HG02610 (cell line): ENCODE results near the gene EPHB2.

Experiments used
- ATAC-seq: cut with Tn5 transposase; IDR thresholded peaks from one replicate; pipeline ENCODE4 v1.9.1; 2021; ENCODE audit warnings: mild to moderate bottlenecking, moderate library complexity; ENCODE audit not compliant: unreplicated experiment

Gene EPHB2

DNA sequence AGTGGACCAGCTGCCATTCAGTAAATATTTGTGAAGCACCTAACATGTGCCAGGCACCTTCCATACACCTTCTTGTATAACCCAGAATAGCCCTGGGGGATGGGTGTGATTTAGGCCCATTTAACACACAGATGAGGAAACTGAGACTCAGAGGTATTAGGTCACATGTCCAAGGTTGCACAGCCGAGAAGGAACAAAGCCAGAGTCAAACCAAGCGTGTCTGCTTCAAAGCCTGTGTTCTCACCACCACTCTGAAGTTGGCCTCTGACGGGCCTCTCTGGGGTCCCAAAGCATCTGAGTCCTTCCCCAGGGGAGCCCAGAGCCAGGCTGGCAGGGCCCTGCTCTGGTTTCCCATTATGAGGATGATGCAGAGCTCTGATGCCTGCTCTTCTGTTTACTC, 196.9 kb downstream of the EPHB2 start:
- no peak for ATAC-seq

DNA sequence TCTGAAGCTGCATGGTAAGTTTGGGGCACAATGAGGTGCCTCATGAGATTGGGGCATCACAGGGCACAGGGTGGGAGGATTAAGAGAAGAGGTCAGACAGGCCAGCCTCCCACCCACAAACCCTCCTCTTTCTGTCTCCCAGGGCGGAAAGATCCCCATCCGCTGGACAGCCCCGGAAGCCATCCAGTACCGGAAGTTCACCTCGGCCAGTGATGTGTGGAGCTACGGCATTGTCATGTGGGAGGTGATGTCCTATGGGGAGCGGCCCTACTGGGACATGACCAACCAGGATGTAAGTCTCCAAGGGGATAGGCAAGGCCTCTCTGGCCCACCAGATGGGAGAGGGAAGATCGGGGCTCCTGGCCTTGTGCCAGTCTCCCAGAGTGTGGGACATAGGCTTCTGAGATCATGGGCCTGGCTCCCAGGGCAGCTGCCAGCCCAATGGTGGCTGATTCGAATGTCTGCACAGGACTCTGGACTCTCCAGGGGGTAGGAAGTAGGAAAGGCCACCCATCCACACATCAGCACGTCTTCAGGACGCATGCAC, 198.3 kb downstream of the EPHB2 start:
- ATAC-seq = no peak

DNA sequence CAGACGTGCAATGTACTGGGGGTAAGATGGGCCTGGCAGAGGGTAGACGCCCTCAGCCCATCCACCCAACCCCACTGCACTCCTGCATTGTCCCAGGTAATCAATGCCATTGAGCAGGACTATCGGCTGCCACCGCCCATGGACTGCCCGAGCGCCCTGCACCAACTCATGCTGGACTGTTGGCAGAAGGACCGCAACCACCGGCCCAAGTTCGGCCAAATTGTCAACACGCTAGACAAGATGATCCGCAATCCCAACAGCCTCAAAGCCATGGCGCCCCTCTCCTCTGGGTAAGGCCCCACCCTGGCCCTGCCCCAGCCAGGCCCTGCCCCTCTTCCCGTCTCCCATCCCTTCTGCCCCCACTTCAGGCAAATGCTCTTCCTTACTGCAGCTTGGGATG, 199.6 kb downstream of the EPHB2 start:
- no peak for ATAC-seq

DNA sequence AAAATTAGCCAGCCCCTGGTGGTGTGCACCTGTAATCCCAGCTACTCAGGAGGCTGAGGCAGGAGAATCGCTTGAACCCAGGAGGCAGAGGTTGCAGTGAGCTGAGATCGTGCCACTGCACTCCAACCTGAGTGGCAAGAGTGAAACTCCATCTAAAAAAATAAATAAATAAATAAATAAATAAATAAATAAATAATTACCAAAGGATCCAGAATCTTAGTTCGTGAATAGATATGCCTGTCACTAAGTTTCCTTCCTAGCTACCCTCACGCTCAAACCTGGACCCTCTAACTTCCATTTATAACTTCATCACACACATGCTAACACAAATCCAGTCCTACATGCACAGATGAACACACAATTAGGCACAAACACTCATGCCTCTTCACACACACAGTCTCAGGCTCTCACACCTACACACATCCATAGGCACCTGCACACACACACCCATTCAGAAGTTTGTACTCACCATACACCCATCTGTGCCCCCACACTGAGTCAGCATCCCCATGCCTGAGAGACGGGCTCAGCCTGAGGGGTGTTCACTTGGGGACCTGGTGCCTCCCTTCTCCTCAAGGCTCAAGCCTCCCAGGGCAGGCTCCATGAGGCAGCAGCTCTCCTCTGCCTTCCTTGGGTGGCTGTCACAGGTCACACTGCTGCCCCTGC, 200.5 kb downstream of the EPHB2 start:
- ATAC-seq = no peak

DNA sequence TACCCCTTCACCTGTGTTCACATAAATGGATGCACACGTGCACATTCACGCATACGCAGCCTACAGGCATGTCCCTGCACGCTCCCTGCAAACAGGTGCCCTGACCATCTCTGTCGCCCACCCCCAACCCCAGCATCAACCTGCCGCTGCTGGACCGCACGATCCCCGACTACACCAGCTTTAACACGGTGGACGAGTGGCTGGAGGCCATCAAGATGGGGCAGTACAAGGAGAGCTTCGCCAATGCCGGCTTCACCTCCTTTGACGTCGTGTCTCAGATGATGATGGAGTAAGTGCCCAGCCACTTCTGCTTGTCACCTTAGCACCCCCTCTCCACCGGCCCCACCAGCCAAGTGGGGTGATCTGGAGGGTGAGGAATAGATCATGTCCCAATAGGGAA, 201.7 kb downstream of the EPHB2 start:
- no peak for ATAC-seq

DNA sequence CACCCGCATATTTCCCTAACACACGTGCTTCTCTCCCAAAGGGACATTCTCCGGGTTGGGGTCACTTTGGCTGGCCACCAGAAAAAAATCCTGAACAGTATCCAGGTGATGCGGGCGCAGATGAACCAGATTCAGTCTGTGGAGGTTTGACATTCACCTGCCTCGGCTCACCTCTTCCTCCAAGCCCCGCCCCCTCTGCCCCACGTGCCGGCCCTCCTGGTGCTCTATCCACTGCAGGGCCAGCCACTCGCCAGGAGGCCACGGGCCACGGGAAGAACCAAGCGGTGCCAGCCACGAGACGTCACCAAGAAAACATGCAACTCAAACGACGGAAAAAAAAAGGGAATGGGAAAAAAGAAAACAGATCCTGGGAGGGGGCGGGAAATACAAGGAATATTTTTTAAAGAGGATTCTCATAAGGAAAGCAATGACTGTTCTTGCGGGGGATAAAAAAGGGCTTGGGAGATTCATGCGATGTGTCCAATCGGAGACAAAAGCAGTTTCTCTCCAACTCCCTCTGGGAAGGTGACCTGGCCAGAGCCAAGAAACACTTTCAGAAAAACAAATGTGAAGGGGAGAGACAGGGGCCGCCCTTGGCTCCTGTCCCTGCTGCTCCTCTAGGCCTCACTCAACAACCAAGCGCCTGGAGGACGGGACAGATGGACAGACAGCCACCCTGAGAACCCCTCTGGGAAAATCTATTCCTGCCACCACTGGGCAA, 202.9 kb downstream of the EPHB2 start:
- ATAC-seq = no peak

DNA sequence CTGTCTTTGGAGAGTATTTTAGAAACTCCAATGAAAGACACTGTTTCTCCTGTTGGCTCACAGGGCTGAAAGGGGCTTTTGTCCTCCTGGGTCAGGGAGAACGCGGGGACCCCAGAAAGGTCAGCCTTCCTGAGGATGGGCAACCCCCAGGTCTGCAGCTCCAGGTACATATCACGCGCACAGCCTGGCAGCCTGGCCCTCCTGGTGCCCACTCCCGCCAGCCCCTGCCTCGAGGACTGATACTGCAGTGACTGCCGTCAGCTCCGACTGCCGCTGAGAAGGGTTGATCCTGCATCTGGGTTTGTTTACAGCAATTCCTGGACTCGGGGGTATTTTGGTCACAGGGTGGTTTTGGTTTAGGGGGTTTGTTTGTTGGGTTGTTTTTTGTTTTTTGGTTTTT, 203.5 kb downstream of the EPHB2 start:
- ATAC-seq = no peak

DNA sequence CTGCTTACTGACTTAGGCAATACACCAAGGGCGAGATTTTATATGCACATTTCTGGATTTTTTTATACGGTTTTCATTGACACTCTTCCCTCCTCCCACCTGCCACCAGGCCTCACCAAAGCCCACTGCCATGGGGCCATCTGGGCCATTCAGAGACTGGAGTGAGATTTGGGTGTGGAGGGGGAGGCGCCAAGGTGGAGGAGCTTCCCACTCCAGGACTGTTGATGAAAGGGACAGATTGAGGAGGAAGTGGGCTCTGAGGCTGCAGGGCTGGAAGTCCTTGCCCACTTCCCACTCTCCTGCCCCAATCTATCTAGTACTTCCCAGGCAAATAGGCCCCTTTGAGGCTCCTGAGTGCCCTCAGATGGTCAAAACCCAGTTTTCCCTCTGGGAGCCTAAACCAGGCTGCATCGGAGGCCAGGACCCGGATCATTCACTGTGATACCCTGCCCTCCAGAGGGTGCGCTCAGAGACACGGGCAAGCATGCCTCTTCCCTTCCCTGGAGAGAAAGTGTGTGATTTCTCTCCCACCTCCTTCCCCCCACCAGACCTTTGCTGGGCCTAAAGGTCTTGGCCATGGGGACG, 204.1 kb downstream of the EPHB2 start:
- no peak for ATAC-seq

DNA sequence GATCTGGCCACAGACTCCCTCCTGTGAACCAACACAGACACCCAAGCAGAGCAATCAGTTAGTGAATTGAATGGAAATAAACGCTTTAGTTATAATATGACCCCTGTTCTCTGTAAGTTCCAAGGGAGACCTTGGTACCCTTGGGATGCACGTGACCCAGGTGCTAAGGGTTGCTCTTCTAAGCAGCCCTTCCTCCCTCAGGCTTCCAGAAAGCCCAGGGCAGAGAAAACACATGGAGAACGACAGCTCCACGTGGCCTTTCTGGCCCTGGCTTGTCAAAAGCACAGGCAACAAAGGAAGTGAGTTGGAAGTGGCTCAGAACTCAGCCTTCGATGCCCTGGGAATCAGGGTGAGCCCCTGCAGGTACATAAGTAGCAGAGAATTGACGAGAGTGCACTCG, 204.6 kb downstream of the EPHB2 start:
- no peak for ATAC-seq

DNA sequence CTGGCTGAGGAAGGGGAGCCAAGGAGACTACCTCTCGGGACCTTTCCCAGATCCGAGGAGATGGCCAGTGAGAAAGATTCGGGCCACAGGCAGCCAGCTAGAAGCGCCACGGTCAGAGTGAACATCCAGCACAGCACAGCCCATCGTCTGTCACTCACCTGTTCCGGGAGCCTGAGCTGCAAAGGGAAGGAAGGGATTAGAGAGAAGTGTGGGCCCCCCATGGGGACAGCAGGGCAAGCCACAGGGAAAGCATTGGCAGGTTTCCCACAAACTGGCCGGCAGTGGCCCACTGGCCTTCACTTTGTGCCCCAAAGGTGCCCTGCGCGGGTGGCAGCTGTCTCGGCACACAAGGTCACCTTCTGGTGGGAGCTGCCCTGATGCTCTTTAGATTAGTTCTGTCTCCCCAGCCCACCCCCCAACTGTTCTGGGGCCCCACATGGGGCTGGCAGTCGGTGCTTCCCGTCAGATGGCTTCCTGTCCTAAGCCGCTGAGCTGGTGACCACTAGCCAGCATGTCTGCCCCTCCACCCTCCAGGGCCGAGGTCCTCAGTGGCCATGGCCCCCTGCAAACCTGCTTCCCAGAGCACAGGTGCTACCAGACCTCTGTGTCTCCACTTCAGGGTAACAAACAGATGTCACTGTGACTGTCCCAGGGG, 205.3 kb downstream of the EPHB2 start:
- no peak for ATAC-seq

DNA sequence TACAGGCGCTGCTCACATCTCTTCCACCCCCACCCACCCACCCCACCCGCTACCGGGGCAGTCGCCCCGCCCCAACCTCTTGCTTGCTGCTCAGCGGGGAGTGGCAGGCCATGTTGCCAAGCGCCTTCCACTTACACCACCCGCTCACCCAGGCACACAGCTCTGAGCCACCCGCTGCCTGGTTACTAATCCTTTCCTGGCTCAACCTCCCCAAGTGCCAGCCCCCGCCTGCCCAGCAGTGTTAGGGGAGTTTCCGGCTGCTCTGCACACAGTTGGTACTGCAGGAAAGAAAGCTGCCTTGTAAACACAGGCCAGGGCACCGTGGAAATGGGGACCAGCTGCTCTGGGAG, 205.8 kb downstream of the EPHB2 start:
- no peak for ATAC-seq

DNA sequence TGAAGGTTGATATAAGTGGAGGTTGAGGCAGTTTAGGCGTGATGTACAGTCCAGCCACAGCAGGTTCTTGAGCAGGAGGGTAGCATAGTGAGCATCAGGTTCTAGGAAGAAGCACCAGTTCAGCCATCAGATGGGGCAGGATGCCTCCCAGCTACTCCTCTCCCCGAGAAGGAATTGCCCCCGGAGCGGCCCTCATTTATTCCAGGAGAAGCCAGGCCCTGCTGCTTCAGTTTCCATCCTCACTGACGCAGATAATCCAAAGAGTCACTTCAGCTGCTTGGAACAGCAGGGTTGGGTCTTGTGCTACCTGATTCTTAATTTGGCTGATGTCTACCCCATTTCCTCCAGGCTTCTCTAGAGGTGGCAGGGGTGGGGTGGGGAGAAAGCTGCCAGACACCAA, 207.3 kb downstream of the EPHB2 start:
- ATAC-seq = no peak

DNA sequence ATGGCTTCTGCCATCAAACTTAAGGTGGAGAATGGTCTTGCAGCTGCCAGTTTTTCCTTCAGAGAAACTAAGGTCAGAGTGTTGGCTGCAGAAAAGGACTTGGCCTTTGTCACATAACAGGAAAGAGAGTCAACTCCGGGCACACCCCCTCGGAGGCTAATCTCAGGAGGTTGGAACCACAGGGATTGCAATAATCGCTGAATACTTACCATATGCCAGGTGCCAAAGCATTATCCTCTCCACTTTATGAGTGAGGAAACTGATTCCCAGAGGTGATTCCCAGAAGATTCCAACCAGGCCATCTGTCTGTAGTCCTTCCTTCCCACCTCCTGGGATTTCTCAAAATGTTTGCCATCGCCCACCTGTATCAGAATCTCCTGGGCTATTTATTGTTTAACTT, 208.0 kb downstream of the EPHB2 start:
- ATAC-seq = no peak

DNA sequence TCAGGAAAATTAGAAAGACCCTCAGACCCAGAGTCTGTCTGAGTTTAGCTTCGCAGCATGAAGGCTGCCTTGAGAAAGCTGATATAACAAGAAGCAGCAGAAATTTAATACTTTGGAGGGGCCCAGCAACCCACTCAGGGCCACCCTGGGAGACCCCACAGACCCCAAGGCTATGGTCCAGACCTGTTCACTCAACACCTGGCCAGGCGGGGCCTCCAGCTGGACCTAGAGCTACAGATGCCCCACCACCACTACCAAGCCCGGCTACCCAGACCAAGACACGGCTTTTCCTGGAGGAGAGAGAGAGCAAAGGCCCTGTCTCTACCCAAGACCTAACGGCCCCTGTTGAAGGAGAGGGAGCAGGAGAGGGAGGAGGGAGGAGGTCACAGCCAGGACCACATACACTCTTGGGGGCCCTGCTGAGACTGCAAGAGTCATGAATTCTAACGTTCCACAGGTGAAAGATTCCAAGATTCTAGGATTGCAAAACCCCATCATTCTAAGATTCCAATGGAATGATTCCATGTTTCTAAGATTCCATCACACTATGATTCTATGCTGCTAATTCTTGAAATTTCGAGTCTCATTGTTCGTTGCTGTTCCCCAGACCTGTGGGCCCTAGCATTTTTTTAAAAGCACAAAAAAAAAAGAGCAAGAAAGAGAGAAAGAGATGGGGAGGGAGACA, 208.8 kb downstream of the EPHB2 start:
- no peak for ATAC-seq

DNA sequence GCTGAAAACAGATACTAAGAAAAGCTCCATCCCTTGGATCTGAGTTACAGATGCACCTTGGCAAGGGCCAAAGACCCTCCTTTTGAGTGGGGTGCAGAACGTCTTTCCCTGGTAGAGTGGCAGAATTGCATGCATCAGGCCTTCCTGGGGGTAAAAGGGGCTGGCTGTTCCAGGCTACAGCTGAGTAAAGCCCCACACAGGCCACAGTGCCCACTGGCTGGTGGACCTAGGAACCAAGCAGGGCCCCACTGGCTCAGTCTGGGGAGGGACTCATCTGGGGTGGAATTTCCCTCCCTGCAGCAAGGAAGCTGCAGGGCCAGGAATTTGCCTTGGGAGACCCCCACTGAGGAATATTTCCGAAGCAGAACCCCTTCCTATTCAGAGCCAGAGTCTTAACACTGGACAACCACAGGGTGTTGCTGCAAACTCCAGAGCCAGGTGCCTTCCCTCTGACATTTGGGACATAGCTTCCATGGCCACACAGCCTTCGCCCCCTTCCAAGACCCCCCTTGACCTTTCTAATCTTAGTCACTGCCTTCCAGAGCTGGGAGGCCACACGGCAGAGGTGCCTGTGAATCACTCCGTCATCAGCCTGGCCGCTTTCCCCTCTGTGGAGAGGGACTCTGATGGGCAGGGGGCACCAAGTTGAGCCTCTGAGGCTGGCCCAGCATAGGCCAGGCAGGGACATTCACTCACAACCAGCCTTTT, 209.5 kb downstream of the EPHB2 start:
- no peak for ATAC-seq

DNA sequence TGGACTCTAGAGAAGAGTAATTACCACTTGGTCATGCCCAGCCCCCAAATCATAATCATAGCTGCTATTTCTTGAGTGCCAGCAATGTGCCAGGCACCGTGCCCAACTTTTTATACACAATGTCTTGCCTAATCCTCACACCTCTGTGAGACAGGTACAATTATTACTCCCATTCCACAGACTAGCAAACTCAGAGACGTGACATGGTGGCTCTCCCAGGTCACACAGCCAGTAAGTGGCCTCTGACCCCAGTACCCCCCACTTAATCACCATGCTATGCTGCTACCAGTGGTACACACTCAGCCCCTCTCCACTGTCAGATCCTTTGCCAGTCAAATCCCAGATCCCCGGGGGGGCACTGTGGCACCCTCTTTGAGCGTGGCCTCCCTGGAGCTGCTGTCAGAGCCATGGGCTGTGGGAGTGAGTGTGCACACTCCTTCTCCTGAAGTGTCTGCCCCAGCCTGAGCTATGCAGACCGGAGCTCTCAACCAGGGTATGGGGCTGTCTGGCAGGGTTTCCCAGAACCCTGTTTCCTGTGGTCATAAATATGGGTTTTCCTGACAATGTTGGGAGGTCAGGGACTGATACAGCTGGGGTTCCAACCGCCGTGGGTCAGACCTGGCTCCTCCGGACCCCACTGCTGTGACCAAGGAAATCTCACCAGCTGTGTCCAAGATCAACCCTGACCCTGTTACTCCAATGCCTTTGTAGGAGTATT, 210.3 kb downstream of the EPHB2 start:
- ATAC-seq = no peak

DNA sequence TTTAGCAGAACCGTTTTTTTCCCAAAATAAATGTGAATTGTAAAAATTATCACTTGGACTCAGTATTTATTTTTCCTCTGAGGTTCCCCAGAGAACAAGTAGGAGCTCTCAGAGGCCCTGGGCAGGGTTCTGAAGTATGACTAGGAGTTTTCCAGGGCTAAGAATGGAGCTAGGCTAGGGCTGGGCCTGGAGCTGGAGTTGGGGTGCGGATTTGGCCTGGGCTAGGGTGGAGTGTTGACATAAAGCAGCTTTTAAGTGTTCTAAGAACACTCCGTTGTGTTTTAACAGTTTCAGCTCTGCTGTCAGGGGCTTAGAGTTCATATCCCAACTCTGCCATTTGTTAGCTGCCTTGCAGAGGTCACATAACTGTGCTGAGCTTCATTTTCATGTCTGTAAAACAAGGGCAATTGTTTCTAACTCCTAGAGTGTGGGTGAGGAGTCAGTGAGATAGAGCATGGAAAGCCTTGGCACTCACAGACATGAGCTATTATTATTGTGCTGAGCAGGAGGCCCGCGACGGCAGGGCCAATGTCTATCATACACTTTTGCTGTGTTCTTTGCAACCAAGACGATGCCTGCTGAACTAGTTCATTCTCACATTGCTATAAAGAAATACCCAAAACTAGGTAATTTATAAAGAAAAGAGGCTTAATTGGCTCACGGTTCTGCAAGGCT, 210.9 kb downstream of the EPHB2 start:
- ATAC-seq = no peak

DNA sequence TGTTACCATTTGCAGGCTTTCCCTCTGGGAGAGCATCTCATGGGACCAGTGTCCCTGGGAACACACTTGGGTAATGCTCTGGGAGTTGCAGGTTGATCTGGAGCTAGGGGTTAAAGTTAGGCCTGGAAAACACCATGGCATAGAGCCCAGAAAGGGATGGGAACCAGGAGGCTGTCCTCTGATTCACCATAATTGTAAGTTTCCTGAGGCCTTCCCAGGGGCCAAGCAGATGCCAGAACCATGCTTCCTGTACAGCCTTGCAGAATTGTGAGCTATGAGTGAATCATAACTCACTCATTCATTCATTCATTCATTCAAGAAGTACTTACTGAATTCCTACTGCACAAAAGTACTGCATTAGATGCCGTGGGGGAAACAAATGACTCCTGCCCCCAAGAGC, 212.0 kb downstream of the EPHB2 start:
- no peak for ATAC-seq

DNA sequence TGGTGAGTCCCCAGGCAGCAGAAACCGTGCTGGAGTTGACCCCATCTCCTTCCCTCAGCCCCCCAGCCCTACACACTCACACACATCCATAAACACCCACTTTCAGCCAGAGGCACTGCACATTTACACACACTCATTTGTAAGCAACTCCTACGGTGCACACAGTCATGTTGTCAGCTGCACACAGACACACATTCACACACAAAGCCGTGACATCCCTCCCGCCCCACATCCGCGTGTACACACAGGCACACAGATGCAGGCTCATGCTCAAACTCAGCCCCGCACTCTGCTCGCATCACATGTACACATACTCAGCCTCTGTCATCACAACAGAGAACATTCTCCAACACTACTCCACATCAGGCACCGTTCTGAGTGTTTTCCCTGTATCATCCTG, 214.5 kb downstream of the EPHB2 start:
- no peak for ATAC-seq
